ENCODE measurements around the gene FBXL13.
"Not testable (repeated sequence)": the region's sequence is repeated elsewhere in the genome, so short reads cannot be mapped to it uniquely, and the experiment has no call there.

- TF ChIP-seq SPI1 (IDR thresholded peaks at IDR 0.05; ENCODE audit: borderline replicate concordance, insufficient read depth, low read depth, low read length); HDAC2 (IDR thresholded peaks at IDR 0.05); FOXM1 (IDR thresholded peaks at IDR 0.05; ENCODE audit: low read depth, low read length); EZH2 (IDR thresholded peaks at IDR 0.05; ENCODE audit: borderline replicate concordance, control insufficient read depth, low read depth, low read length); ZNF384 (IDR thresholded peaks at IDR 0.05; ENCODE audit: borderline replicate concordance, low read depth, low read length); CHD1 (IDR thresholded peaks at IDR 0.05; ENCODE audit: low read depth, low read length); PBX3 (IDR thresholded peaks at IDR 0.05; ENCODE audit: insufficient replicate concordance, low read depth, low read length): not testable (repeated sequence)
Observed at GRCh38 chr7:102903576-102903975, 171.0 kb downstream of the FBXL13 start.

All from GM12878 (cell line).